Right lobe of liver (tissue), 6 donors: ENCODE data around the gene DUSP8. TPM values are rescaled to one million over a fixed set of nuclear protein-coding genes. Genes with fewer than 3 reads are reported as not detected.

Experiments
- ATAC-seq, 4 donors: fragments of 200-7000 bp; cut with Tn5 transposase; one replicate each; pipeline ENCODE4 v1.9.1; 2020; ENCODE audit warnings: mild to moderate bottlenecking in 4 of 4, moderate library complexity in 4 of 4
- DNase-seq, 3 donors: peaks; one replicate each; pipeline ENCODE4 v3.0.0-alpha.2; 2020
- H3K27ac ChIP-seq, 3 donors: fragments of 200-600 bp; one replicate each; pipeline ENCODE4 v1.8.0; 2022
- H3K27me3 ChIP-seq, 2 donors: fragments of 200-600 bp; one replicate each; pipeline ENCODE4 v1.8.0; 2022
- H3K36me3 ChIP-seq, 4 donors: fragments of 200-600 bp; sonication (generic) in 1 of 4; one replicate each; pipeline versions ENCODE4 v1.5.1 to v1.8.0; 2017 to 2022; ENCODE audit warnings: control low read depth in 1 of 4
- H3K4me1 ChIP-seq, 4 donors: fragments of 200-600 bp; sonication (generic) in 1 of 4; one replicate each; pipeline versions ENCODE4 v1.5.1 to v1.8.0; 2017 to 2022; ENCODE audit warnings: control low read depth in 1 of 4
- H3K4me3 ChIP-seq, 3 donors: fragments of 200-600 bp; one replicate each; pipeline ENCODE4 v1.8.0; 2022
- H3K9me3 ChIP-seq, 4 donors: fragments of 200-600 bp; sonication (generic) in 1 of 4; one replicate each; pipeline versions ENCODE4 v1.5.1 to v1.8.0; 2017 to 2022; ENCODE audit warnings: control low read depth in 1 of 4
- CTCF ChIP-seq, 4 donors: fragments of 200-600 bp in 3 of 4; fragments of 450-650 bp in 1 of 4; IDR thresholded peaks; one replicate each; pipeline versions ENCODE4 v1.5.1 to v1.8.0; 2016 to 2022; ENCODE audit warnings: antibody characterized with exemption in 4 of 4, mild to moderate bottlenecking in 2 of 4
- POLR2A ChIP-seq: fragments of 450-650 bp; IDR thresholded peaks from one replicate; pipeline ENCODE4 v1.6.1; 2017; ENCODE audit warnings: antibody characterized with exemption, mild to moderate bottlenecking
- WGBS: methylation state at CpG from one replicate; pipeline ENCODE4 v1.1.6; 2018; ENCODE audit warnings: low coverage, low lambda C conversion rate; ENCODE audit not compliant: insufficient coverage; ENCODE audit errors: missing lambda C conversion rate; 5-methylcytosine and 5-hydroxymethylcytosine counted together
- intact Hi-C, 2 donors: fragments of 100-400 bp; cut with DNase I; formaldehyde crosslinking; loops; one replicate each; pipeline versions ENCODE4 v1.11.2 to v1.14.1; 2022
- total RNA-seq, 6 experiments: library from RNA; depleted of rRNA in 2 of 6; stranded (reverse); fragments of >200 nt in 2 of 6; fragmentation: NEBNext Ultra II Directional in 3 of 6; extraction: Animal tissue kit (Norgen Biotek cat#: 25700) in 3 of 6; gene quantifications; one replicate each; pipeline versions ENCODE4 v1.1.0 to v1.2.4, GENCODE V29; 2016 to 2023
- donor health status: DM: no; HTN: yes; CAD: no.
- donor health status: DM: no; HTN: no; CAD: no.
- donor health status: DM: no; HTN: no; CAD: no.
- donor health status: DM: no; HTN: yes; CAD: no.
- donor health status: DM: no; HTN: yes; CAD: no.

DUSP8 gene
- total RNA-seq, 6 experiments from 2014 or later = 0.22 to 13.7 (median 4.4) TPM

- no peaks in the 10 kb centered on the region for H3K36me3 ChIP-seq
- H3K27ac ChIP-seq = no peak overlapping the region
- H3K27me3 ChIP-seq = no peaks in the 10 kb centered on the region
- WGBS = 93% methylated on average over 6 of the region's 28 CpGs
- no peak for ATAC-seq
- TF ChIP-seq CTCF (IDR thresholded peaks at IDR 0.05) = no peak
- TF ChIP-seq POLR2A = no peak
- no peaks in the 10 kb centered on the region for H3K4me1 ChIP-seq
- intact Hi-C loops = no loop called here
- H3K4me3 ChIP-seq = no peak overlapping the region
- no peaks in the 10 kb centered on the region for H3K9me3 ChIP-seq
- DNase-seq = peak in 2 of 3 donors; percentile 8 to 33
Observed at GRCh38 chr11:1504581-1505290, 67.3 kb downstream of the DUSP8 start.

DNA sequence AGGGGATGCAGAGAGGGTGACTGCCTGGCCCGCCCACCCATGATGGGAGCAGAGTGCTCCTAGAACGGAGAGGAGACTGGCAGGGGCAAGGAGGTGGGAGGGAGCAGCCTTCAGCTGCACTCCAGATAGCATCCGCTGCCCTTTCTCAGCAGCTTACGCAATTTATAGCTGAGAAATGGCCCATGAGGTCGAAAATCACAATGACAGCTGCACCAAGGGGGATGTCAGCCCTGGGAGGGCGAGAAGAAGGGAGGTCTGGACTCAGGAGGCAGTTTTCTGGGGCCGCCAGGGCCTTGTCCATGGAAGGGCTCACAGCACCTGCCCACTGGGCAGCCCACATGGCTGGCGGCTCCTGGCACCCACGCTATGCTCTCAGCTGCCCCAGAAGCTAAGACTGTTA, 67.9 kb downstream of the DUSP8 start:
- Histone ChIP-seq H3K9me3 (no peaks in the 10 kb centered on the region), H3K4me3 (no peak overlapping the region), H3K27ac (no peak overlapping the region), H3K36me3 (no peaks in the 10 kb centered on the region), H3K4me1 (no peaks in the 10 kb centered on the region), H3K27me3 (no peaks in the 10 kb centered on the region)
- no CpG with 5 or more reads among the region's 9 CpGs for WGBS
- ATAC-seq (no peak), DNase-seq (peak in 1 of 3 donors; percentile 7)
- intact Hi-C loops = no loop called here
- TF ChIP-seq CTCF (IDR thresholded peaks at IDR 0.05) (no peak), POLR2A (no peak)

Other genes with a start within 250 kb of the DUSP8 start
- gene BRSK2, start 182.3 kb downstream of the DUSP8 start, total RNA-seq = under 1 TPM in 2 of 6 experiments, not detected in 4; 0.12 to 0.49 TPM
- gene MOB2, start 85.5 kb downstream of the DUSP8 start, total RNA-seq = 10 to 100 TPM in 5 of 6 experiments, 1 to 10 TPM in 1; 8.5 to 17.0 (median 14.1) TPM
- not detected for gene KRTAP5-1, start 13.0 kb upstream of the DUSP8 start, total RNA-seq
- not detected for gene KRTAP5-2, start 26.0 kb upstream of the DUSP8 start, total RNA-seq
- not detected for gene KRTAP5-3, start 36.2 kb upstream of the DUSP8 start, total RNA-seq
- gene KRTAP5-4, start 49.9 kb upstream of the DUSP8 start, total RNA-seq = not detected
- gene KRTAP5-5, start 57.5 kb upstream of the DUSP8 start, total RNA-seq = not detected
- gene KRTAP5-6, start 124.9 kb upstream of the DUSP8 start, total RNA-seq = 1 to 10 TPM in 3 of 6 experiments, under 1 TPM in 2, not detected in 1; 0.79 to 1.5 (median 1.2) TPM
- 10 to 100 TPM in 1 of 6 experiments, 1 to 10 TPM in 5; 1.3 to 11.4 (median 6.7) TPM for gene IFITM10, start 178.3 kb upstream of the DUSP8 start, total RNA-seq
- 1,000 to 10,000 TPM in 3 of 6 experiments, 100 to 1,000 TPM in 3; 515 to 1,549 (median 1,009) TPM for gene CTSD, start 191.7 kb upstream of the DUSP8 start, total RNA-seq